Gastroesophageal sphincter (tissue), 4 donors: ENCODE measurements around the gene AP4S1. TPM values are rescaled to one million over a fixed set of nuclear protein-coding genes. Genes with fewer than 3 reads are reported as not detected.

Experiments
- ATAC-seq: fragments of 150-250 bp; one replicate; pipeline ENCODE4 v1.9.1; 2016; ENCODE audit warnings: mild to moderate bottlenecking, moderate library complexity
- H3K27ac ChIP-seq, 4 donors: fragments of 200-600 bp; sonication (generic) in 3 of 4; 1 replicate in 3 of 4; 2 replicates in 1 of 4; pipeline ENCODE4 v1.5.1; 2016 to 2019
- H3K27me3 ChIP-seq: fragments of 200-600 bp; sonication (generic); one replicate; pipeline ENCODE4 v1.5.1; 2019
- H3K36me3 ChIP-seq, 2 donors: fragments of 200-600 bp; sonication (generic); one replicate each; pipeline ENCODE4 v1.5.1; 2019; ENCODE audit warnings: control low read depth in 1 of 2
- H3K4me1 ChIP-seq, 3 donors: fragments of 200-600 bp; sonication (generic); 1 replicate in 2 of 3; 2 replicates in 1 of 3; pipeline ENCODE4 v1.5.1; 2016 to 2019; ENCODE audit warnings: control low read depth in 2 of 3
- H3K4me3 ChIP-seq, 2 donors: fragments of 200-600 bp; sonication (generic); one replicate each; pipeline ENCODE4 v1.5.1; 2019; ENCODE audit warnings: mild to moderate bottlenecking in 1 of 2, moderate library complexity in 1 of 2
- H3K9me3 ChIP-seq, 3 donors: fragments of 200-600 bp; sonication (generic); one replicate each; pipeline ENCODE4 v1.5.1; 2017 to 2019; ENCODE audit warnings: control low read depth in 2 of 3
- CTCF ChIP-seq, 4 experiments: fragments of 200-600 bp in 2 of 4; fragments of 450-650 bp in 2 of 4; sonication (generic) in 1 of 4; IDR thresholded peaks; one replicate each; pipeline ENCODE4 v1.5.1; 2017 to 2019; ENCODE audit warnings: antibody characterized with exemption in 4 of 4, mild to moderate bottlenecking in 2 of 4, moderate library complexity in 2 of 4
- EP300 ChIP-seq: sonication (generic); formaldehyde crosslinking; IDR thresholded peaks from one replicate; pipeline ENCODE4 v1.6.1; 2017; ENCODE audit warnings: antibody characterized with exemption, mild to moderate bottlenecking
- POLR2A ChIP-seq, 2 donors: fragments of 450-650 bp; IDR thresholded peaks; one replicate each; pipeline ENCODE4 v1.6.1; 2017; ENCODE audit warnings: antibody characterized with exemption in 2 of 2, mild to moderate bottlenecking in 2 of 2, moderate library complexity in 1 of 2
- POLR2AphosphoS5 ChIP-seq: sonication (generic); formaldehyde crosslinking; IDR thresholded peaks from one replicate; pipeline ENCODE4 v1.6.1; 2017; ENCODE audit warnings: antibody characterized with exemption
- WGBS, 2 donors: methylation state at CpG; one replicate each; pipeline ENCODE4 v1.1.5; 2018; ENCODE audit warnings: low coverage in 1 of 2; 5-methylcytosine and 5-hydroxymethylcytosine counted together
- small RNA-seq, 4 donors: library from RNA; depleted of rRNA; stranded (forward); fragments of <200 nt; gene quantifications; one replicate each; pipeline ENCODE3, GENCODE V24; 2016
- total RNA-seq, 4 donors: library from RNA; depleted of rRNA; stranded (reverse); fragments of >200 nt; gene quantifications; one replicate each; pipeline ENCODE4 v1.1.0, GENCODE V29; 2016

AP4S1 gene
- total RNA-seq, 4 donors from 2014 or later: 6.6 to 13.3 (median 12.2) TPM

GRCh38 chr14:31137214-31137889, 111.9 kb downstream of the AP4S1 start:
- no peaks in the 10 kb centered on the region for H3K27me3 ChIP-seq
- H3K27ac ChIP-seq: peak overlapping the region in 1 of 4 donors; percentile 49
- peaks cover 4 to 96% of the 10 kb centered on the region in 2 donors for H3K36me3 ChIP-seq
- TF ChIP-seq EP300 (no peak), POLR2A (IDR thresholded peaks at IDR 0.05) (no peak), CTCF (IDR thresholded peaks at IDR 0.05) (no peak), POLR2AphosphoS5 (no peak)
- no peak for ATAC-seq
- H3K4me1 ChIP-seq: peaks cover 0 to 17% (median 0%) of the 10 kb centered on the region in 3 donors
- 73 to 87% methylated on average over 5 to 8 of the region's 12 CpGs for WGBS, 2 donors
- no peak overlapping the region for H3K4me3 ChIP-seq
- no peaks in the 10 kb centered on the region for H3K9me3 ChIP-seq

- peaks cover 0 to 17% (median 0%) of the 10 kb centered on the region in 3 donors for H3K4me1 ChIP-seq
- ATAC-seq: no peak
- H3K9me3 ChIP-seq: no peaks in the 10 kb centered on the region
- H3K27ac ChIP-seq: no peak overlapping the region
- 78 to 89% methylated on average over 1 to 2 of the region's 2 CpGs for WGBS, 2 donors
- peaks cover 4 to 96% of the 10 kb centered on the region in 2 donors for H3K36me3 ChIP-seq
- TF ChIP-seq EP300: no peak
- no peak for TF ChIP-seq CTCF (IDR thresholded peaks at IDR 0.05)
- no peak for TF ChIP-seq POLR2AphosphoS5
- no peak for TF ChIP-seq POLR2A (IDR thresholded peaks at IDR 0.05)
- H3K27me3 ChIP-seq: no peaks in the 10 kb centered on the region
- H3K4me3 ChIP-seq: no peak overlapping the region
Measured at GRCh38 chr14:31138301-31138700, 112.9 kb downstream of the AP4S1 start.

- no peaks in the 10 kb centered on the region for H3K9me3 ChIP-seq
- H3K27me3 ChIP-seq: no peaks in the 10 kb centered on the region
- no peak for ATAC-seq
- 92 to 96% methylated on average over 4 of the region's 4 CpGs for WGBS, 2 donors
- peaks cover 0 to 17% (median 0%) of the 10 kb centered on the region in 3 donors for H3K4me1 ChIP-seq
- H3K27ac ChIP-seq: no peak overlapping the region
- no peak for TF ChIP-seq POLR2A (IDR thresholded peaks at IDR 0.05)
- TF ChIP-seq POLR2AphosphoS5: no peak
- no peak for TF ChIP-seq EP300
- TF ChIP-seq CTCF (IDR thresholded peaks at IDR 0.05): no peak
- no peak overlapping the region for H3K4me3 ChIP-seq
- peaks cover 4 to 96% of the 10 kb centered on the region in 2 donors for H3K36me3 ChIP-seq
Measured at GRCh38 chr14:31139301-31139847, 113.9 kb downstream of the AP4S1 start.

- no peak for ATAC-seq
- H3K27ac ChIP-seq: no peak overlapping the region
- no peaks in the 10 kb centered on the region for H3K27me3 ChIP-seq
- TF ChIP-seq POLR2AphosphoS5 (no peak), POLR2A (IDR thresholded peaks at IDR 0.05) (no peak)
- H3K36me3 ChIP-seq: peaks cover 0 to 96% of the 10 kb centered on the region in 2 donors
- H3K9me3 ChIP-seq: no peaks in the 10 kb centered on the region
- H3K4me1 ChIP-seq: peaks cover 0 to 12% (median 0%) of the 10 kb centered on the region in 3 donors
- 92 to 94% methylated on average over 8 of the region's 11 CpGs for WGBS, 2 donors
- no peak overlapping the region for H3K4me3 ChIP-seq
Measured at GRCh38 chr14:31142455-31143087, 117.1 kb downstream of the AP4S1 start.

Small RNA genes lying within 50 kb of the gene (small RNA-seq; reads per million reads assigned to genes)
- gene MIR624 (0 reads per million in 4 donors), gene RNU6-541P (0 reads per million in 4 donors)

Other genes with a start within 250 kb of the AP4S1 start
- 1 to 10 TPM in 3 of 4 donors, under 1 TPM in 1; 0.16 to 5.4 (median 2.1) TPM for gene COCH, start 151.1 kb upstream of the AP4S1 start, total RNA-seq
- gene STRN3, start 730 bp downstream of the AP4S1 start, total RNA-seq: 10 to 100 TPM; 68.4 to 99.6 (median 77.2) TPM
- gene HECTD1, start 182.1 kb downstream of the AP4S1 start, total RNA-seq: 100 to 1,000 TPM; 185 to 287 (median 208) TPM